GM13977 (cell line): ENCODE data around the gene SPG11.

Experiments
- DNase-seq: peaks from one replicate; pipeline ENCODE4 v3.0.0; 2012; ENCODE audit warnings: low spot score
- in situ Hi-C: fragments of 300-500 bp; cut with MboI; formaldehyde crosslinking; loops from one replicate; pipeline ENCODE4 v1.12.0; 2022; ENCODE audit warnings: low sequenced_read_pairs, low pct_unique_long_range_greater_than_20kb, mixed read lengths, inconsistent platforms; ENCODE audit not compliant: unreplicated experiment
- TF ChIP-seq, protein P1 (sequence below): IDR thresholded peaks from 2 replicates; pipeline ENCODE4 v1.5.1; 2012; ENCODE audit warnings: mild to moderate bottlenecking, control low read depth; ENCODE audit not compliant: insufficient read depth; ENCODE audit errors: extremely low read depth, missing control alignments

Gene SPG11

DNA sequence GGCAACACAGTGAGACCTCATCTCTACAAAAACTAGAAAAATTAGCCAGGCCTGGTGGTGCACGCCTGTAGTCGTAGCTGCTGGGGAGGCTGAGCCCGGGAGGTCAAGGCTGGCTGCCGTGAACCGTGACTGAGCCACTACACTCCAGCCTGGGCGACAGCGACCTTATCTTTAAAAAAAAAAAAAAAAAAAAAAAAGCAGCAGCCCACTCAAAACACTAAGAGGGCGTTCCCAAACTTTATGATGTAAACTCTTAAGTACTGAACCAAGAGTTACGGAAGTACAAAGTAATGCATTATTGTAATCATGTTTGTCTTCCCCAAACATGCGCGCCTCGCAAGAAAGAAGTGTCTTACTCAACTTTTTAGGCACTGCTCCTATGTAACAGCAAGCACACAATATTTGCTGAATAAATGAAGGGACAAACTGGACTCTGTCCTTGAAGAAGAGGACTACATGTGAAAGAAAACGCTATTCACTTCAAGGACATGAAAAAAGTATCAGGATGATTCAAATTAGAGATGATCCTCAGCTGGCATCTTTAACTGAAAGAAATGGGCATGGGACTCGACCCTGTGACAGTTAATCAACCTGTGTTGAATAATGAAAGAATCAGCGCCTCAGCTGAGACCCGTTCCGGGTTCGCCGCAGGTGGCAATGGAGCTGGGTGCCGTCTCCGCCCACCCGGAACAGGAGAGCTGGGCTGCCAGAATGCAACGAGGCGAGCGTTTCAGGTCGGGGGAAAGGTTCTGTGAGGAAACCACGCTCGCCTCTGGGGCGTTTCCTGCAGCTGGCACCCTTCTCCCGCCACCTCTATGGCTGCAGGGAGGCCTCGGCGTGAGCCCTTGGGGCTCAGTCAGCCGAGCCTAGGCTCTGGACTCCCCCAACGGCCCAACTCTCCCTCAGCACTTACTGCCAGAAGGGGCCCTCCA, 718 bp downstream of the SPG11 start:
- DNase-seq, result peak; percentile 62
- TF ChIP-seq, protein P1, sequence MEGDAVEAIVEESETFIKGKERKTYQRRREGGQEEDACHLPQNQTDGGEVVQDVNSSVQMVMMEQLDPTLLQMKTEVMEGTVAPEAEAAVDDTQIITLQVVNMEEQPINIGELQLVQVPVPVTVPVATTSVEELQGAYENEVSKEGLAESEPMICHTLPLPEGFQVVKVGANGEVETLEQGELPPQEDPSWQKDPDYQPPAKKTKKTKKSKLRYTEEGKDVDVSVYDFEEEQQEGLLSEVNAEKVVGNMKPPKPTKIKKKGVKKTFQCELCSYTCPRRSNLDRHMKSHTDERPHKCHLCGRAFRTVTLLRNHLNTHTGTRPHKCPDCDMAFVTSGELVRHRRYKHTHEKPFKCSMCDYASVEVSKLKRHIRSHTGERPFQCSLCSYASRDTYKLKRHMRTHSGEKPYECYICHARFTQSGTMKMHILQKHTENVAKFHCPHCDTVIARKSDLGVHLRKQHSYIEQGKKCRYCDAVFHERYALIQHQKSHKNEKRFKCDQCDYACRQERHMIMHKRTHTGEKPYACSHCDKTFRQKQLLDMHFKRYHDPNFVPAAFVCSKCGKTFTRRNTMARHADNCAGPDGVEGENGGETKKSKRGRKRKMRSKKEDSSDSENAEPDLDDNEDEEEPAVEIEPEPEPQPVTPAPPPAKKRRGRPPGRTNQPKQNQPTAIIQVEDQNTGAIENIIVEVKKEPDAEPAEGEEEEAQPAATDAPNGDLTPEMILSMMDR, result no peak
- in situ Hi-C loops, result no loop called here

DNA sequence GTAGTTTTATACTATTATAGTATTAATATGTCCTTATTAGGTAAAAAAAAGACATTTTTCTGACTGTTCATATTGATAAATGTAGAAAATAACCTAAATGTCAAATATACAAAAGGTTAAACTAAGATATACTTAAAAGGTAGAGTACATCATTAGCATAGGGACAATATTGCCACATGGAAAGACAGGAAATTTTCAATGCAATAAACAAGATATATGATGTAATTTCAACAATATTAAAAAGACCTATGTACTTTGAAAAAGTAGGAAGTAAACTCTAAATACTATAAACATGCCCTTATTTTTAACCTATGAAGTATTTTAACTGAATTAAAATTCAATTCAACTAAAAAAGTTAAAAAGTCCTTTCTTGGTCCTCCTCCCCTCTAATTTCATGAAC, 1.9 kb downstream of the SPG11 start:
- TF ChIP-seq, protein P1, result no peak
- in situ Hi-C loops, result no loop called here

GRCh38 chr15:44659056-44659455, 4.4 kb downstream of the SPG11 start:
- DNase-seq, result no peak
- in situ Hi-C loops, result no loop called here
- TF ChIP-seq, protein P1, result no peak

More for the DNA sequence above, 1.9 kb downstream of the SPG11 start:
- DNase-seq, result no peak

- no peak for DNase-seq
- in situ Hi-C loops, result no loop called here
- TF ChIP-seq, protein P1, result no peak
Measured at GRCh38 chr15:44657378-44657777, 6.1 kb downstream of the SPG11 start.

DNA sequence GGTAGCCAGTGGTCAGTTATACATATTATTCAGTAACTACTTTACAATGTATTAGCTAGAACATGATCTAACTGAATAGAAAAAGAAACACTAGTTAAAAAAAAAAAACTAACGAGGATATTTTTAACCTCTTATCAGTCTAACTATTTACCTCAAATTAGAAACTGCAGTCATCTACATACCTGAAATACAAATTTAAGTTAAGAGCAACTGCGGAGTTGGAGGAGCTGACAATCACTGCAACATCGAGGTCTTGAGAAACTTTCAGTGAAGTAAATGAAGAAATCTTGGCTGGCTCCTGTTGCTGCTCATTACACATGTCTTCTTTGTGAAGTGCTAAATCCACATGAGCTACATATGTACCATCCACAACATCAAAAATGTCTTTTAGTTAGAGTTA, 6.5 kb downstream of the SPG11 start:
- no peak for DNase-seq
- in situ Hi-C loops, result no loop called here
- TF ChIP-seq, protein P1, result no peak

GRCh38 chr15:44656298-44656697, 7.2 kb downstream of the SPG11 start:
- TF ChIP-seq, protein P1, result no peak
- in situ Hi-C loops, result no loop called here
- DNase-seq, result no peak
